Pancreas (tissue), 10 donors: ENCODE measurements around the gene FXYD4. TPM values are rescaled to one million over a fixed set of nuclear protein-coding genes. Genes with fewer than 3 reads are reported as not detected.

ENCODE experiments used
- ATAC-seq, 4 donors: fragments of 200-7000 bp; cut with Tn5 transposase; one replicate each; pipeline versions ENCODE4 v1.8.0 to v1.9.1; 2020; ENCODE audit warnings: mild to moderate bottlenecking in 4 of 4, moderate library complexity in 4 of 4
- DNase-seq, 6 donors: peaks; one replicate each; pipeline ENCODE4 v3.0.0-alpha.2; 2020
- FAIRE-seq: peaks from 2 replicates; lab custom pipeline; 2012; peaks lifted over from hg19 to GRCh38; lab: Jason Lieb, UNC
- H3K27ac ChIP-seq, 4 donors: fragments of 200-600 bp; sonication (generic); 1 replicate in 3 of 4; 2 replicates in 1 of 4; pipeline versions ENCODE4 v1.5.0 to v1.8.0; 2020
- H3K27me3 ChIP-seq, 4 donors: fragments of 200-600 bp; one replicate each; pipeline ENCODE4 v1.8.0; 2021
- H3K36me3 ChIP-seq, 3 donors: fragments of 200-600 bp; sonication (generic) in 1 of 3; one replicate each; pipeline versions ENCODE4 v1.5.0 to v1.8.0; 2020 to 2021
- H3K4me1 ChIP-seq, 3 donors: fragments of 200-600 bp; one replicate each; pipeline ENCODE4 v1.8.0; 2021
- H3K4me3 ChIP-seq, 4 donors: fragments of 200-600 bp; sonication (generic) in 2 of 4; one replicate each; pipeline versions ENCODE4 v1.5.0 to v1.8.0; 2020 to 2021
- H3K9me3 ChIP-seq, 4 donors: fragments of 200-600 bp; one replicate each; pipeline ENCODE4 v1.8.0; 2021
- WGBS, 2 donors: extraction: QIAGEN DNeasy Blood & Tissue Kit; methylation state at CpG; one replicate each; pipeline ENCODE4 v1.1.7; 2013; 5-methylcytosine and 5-hydroxymethylcytosine counted together
- intact Hi-C, 3 donors: fragments of 100-400 bp; cut with DNase I; formaldehyde crosslinking; loops; one replicate each; pipeline versions ENCODE4 v1.11.1 to v1.14.2; 2022
- polyA plus RNA-seq, 2 donors: library from polyadenylated mRNA; stranded (reverse); fragments of 200-250 nt; gene quantifications; one replicate each; pipeline ENCODE4 v1.2.3, GENCODE V29; 2013
- total RNA-seq, 6 donors: library from RNA; stranded (reverse); fragmentation: NEBNext Ultra II Directional in 4 of 6; extraction: Animal tissue kit (Norgen Biotek cat#: 25700) in 4 of 6; gene quantifications; one replicate each; pipeline versions ENCODE4 v1.2.1 to v1.2.4, GENCODE V29; 2021 to 2023
- TF ChIP-seq, protein P1 (sequence below), 4 donors: fragments of 200-600 bp; sonication (generic) in 3 of 4; IDR thresholded peaks; one replicate each; pipeline versions ENCODE4 v1.5.0 to v1.8.0; 2021; ENCODE audit warnings: antibody characterized with exemption in 4 of 4
- donor health status: healthy with polysubstance abuse.
- donor health status: DM: no; HTN: no; CAD: no; lungs with moderate emphysema.
- donor health status: DM: no; HTN: no; CAD: no.
- donor health status: control.
- donor health status: control.
- donor health status: Bipolar disorder and iron deficiency.
- donor health status: DM: yes; HTN: yes; CAD: no.
- donor health status: DM: no; HTN: no; CAD: no.
- donor health status: DM: no; HTN: no; CAD: no.
- donor health status: DM: yes; HTN: yes; CAD: no.

The FXYD4 gene
- total and polyA plus RNA-seq, 8 donors, result 0.28 to 0.31 TPM; not detected in 6

DNA sequence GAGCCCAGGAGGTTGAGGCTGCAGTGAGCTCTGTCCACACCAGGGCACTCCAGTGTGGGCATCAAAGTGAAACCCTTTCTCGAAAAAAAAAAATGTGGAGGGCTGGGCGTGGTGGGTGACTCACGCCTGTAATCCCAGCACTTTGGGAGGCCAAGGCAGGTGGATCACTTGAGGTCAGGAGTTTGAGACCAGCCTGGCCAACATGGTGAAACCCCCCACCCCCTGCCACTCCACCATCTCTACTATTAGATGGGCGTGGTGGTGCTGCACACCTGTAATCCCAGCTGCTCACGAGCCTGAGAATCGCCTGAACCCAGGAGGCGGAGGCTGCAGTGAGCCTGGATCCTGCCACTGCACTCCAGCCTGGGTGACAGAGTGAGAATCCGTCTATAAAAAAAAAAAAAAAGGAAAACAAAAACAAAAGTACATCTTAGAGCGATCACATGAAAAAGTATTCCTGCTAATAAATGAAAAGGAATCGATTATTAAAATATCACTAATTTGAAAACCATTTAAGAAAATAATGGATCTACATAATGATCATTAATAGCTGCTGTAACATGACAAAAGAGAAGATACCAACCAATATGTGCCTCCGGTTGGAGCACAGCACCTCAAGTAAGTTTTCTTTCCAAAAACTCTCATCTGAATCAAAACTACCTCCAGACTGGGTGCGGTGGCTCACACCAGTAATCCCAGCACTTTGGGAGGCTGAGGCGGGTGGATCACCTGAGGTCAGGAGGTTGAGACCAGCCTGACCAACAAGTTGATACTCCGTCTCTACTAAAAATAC, 32.7 kb downstream of the FXYD4 start:
- H3K36me3 ChIP-seq, result no peaks in the 10 kb centered on the region
- H3K4me1 ChIP-seq, result peaks cover 0 to 48% (median 15%) of the 10 kb centered on the region in 3 donors
- no peak overlapping the region for H3K4me3 ChIP-seq
- DNase-seq (peak in 1 of 6 donors; percentile 26), ATAC-seq (no peak), FAIRE-seq (no peak)
- H3K27me3 ChIP-seq, result no peaks in the 10 kb centered on the region
- TF ChIP-seq, protein P1, sequence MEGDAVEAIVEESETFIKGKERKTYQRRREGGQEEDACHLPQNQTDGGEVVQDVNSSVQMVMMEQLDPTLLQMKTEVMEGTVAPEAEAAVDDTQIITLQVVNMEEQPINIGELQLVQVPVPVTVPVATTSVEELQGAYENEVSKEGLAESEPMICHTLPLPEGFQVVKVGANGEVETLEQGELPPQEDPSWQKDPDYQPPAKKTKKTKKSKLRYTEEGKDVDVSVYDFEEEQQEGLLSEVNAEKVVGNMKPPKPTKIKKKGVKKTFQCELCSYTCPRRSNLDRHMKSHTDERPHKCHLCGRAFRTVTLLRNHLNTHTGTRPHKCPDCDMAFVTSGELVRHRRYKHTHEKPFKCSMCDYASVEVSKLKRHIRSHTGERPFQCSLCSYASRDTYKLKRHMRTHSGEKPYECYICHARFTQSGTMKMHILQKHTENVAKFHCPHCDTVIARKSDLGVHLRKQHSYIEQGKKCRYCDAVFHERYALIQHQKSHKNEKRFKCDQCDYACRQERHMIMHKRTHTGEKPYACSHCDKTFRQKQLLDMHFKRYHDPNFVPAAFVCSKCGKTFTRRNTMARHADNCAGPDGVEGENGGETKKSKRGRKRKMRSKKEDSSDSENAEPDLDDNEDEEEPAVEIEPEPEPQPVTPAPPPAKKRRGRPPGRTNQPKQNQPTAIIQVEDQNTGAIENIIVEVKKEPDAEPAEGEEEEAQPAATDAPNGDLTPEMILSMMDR (IDR thresholded peaks at IDR 0.05), result no peak
- no peak overlapping the region for H3K27ac ChIP-seq
- intact Hi-C loops, result no loop called here
- no peaks in the 10 kb centered on the region for H3K9me3 ChIP-seq
- WGBS, 2 donors, result 77 to 78% methylated on average over 14 of the region's 14 CpGs

DNA sequence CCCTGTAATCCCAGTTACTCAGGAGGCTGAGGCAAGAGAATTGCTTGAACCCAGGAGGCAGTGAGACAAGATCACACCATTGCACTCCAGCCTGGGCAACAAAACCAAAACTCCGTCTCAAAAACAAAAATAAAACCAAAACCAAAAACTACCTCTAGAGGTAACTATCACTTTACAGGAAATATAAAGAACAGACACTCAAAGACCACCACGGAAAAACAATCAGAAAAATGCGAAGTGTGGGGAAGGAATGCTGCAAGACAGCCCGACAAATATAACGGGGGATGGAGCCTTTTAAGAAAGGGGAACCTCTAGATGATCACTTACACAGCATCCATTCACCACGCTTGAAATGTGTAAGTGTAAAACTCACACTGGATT, 33.3 kb downstream of the FXYD4 start:
- no peak for FAIRE-seq
- Histone ChIP-seq H3K27me3 (no peaks in the 10 kb centered on the region), H3K4me1 (peaks cover 0 to 42% (median 11%) of the 10 kb centered on the region in 3 donors), H3K36me3 (no peaks in the 10 kb centered on the region), H3K9me3 (no peaks in the 10 kb centered on the region), H3K4me3 (peak overlapping the region in 1 of 4 donors; percentile 5), H3K27ac (no peak overlapping the region)
- WGBS, 2 donors, result 80 to 81% methylated on average over 6 of the region's 6 CpGs
- TF ChIP-seq, protein P1 (IDR thresholded peaks at IDR 0.05), result no peak
- ATAC-seq, result no peak
- intact Hi-C loops, result no loop called here
- DNase-seq, result no peak

DNA sequence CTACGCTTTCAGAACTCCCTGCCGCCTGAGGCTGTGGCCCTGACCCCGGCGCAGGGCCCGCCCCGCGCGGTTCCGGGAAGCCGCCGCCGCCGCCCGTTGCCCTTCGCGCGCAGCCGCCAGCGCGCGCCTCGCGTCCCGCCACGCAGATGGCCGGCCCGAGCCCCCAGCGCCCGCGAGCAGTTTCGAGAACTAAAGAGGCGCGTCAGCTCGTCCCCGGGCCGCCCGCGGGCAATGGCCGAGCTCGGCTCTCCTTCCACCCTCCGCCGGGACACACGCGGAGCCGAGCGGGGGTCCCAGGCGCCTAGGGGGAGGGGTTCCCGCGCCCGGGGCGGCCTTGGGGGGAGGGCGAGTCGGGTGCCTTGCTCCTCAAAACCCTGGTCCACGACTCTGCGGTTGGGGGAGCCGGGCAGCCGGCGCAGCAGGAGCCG, 35.7 kb downstream of the FXYD4 start:
- no peaks in the 10 kb centered on the region for H3K27me3 ChIP-seq
- DNase-seq, result peak; percentile 50 to 85 (median 60)
- H3K36me3 ChIP-seq, result no peaks in the 10 kb centered on the region
- peak overlapping the region; percentile 54 to 75 (median 64) for H3K4me3 ChIP-seq
- H3K4me1 ChIP-seq, result peaks cover 0 to 36% (median 7%) of the 10 kb centered on the region in 3 donors
- H3K27ac ChIP-seq, result peak overlapping the region; percentile 95 to 99 (median 98)
- no peak for FAIRE-seq
- TF ChIP-seq, protein P1 (IDR thresholded peaks at IDR 0.05), result no peak
- no peaks in the 10 kb centered on the region for H3K9me3 ChIP-seq
- peak; percentile 27 to 53 (median 33) for ATAC-seq
- intact Hi-C loops, result no loop called here
- WGBS, 2 donors, result 1% methylated on average over 43 to 59 of the region's 59 CpGs

DNA sequence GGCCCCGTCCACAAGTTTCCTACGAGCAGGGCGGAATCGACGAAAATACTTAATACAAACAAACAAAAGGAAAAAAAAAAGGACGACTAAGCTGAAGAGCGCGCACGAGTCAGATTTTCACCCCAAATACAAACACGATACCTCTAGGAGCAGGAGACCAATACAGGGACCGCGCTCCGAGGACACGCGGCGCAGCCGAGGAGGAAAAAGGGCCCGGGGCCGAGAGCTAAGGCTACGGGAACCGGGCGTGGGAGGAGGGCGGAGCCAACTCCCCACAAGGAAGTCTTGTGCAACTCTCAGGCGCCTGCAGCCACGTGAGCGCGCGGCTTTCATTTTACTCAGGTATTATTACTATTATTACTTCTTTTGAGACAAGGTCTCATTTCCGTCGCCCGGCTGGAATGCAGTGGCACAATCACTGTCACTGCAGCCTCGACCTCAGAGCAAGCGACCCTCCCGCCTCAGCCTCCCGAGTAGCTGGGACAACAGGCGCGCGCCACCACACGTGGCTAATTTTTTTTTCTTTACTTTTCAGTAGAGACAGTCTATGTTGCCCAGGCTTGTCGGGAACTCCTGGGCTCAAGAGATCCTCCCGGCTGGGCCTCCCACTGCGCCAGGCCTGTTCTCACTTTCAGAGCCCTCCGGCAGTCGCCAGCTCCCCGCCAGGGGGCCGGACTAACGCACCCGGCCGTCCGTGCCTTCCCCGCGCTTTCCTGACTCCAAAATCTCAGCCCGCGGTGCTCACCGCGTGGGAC, 36.3 kb downstream of the FXYD4 start:
- intact Hi-C loops, result no loop called here
- TF ChIP-seq, protein P1 (IDR thresholded peaks at IDR 0.05), result peak in 1 of 4 donors; percentile 8
- Histone ChIP-seq H3K4me3 (peak overlapping the region; percentile 54 to 75 (median 64)), H3K36me3 (no peaks in the 10 kb centered on the region), H3K4me1 (peaks cover 0 to 30% (median 7%) of the 10 kb centered on the region in 3 donors), H3K27ac (peak overlapping the region; percentile 95 to 99 (median 98)), H3K9me3 (no peaks in the 10 kb centered on the region), H3K27me3 (no peaks in the 10 kb centered on the region)
- DNase-seq (peak; percentile 89 to 95 (median 91)), FAIRE-seq (no peak), ATAC-seq (peak; percentile 73 to 84 (median 77))
- 0 to 1% methylated on average over 51 to 56 of the region's 56 CpGs for WGBS, 2 donors
